GM12892 (cell line): ENCODE data around the gene ARHGAP10.

ENCODE experiments used
- POLR2A ChIP-seq: IDR thresholded peaks from 2 replicates; pipeline ENCODE4 v1.6.1; 2011; ENCODE audit warnings: low read depth, low read length, control low read depth
- POLR2AphosphoS5 ChIP-seq: IDR thresholded peaks from 2 replicates; pipeline ENCODE4 v1.6.1; 2011; ENCODE audit warnings: low read depth, low read length, control low read depth
- TAF1 ChIP-seq: IDR thresholded peaks from 2 replicates; pipeline ENCODE4 v1.6.1; 2011; ENCODE audit warnings: low read depth, mild to moderate bottlenecking, control low read depth, low read length, borderline replicate concordance

GRCh38 chr4:147877308-147877771 lies 145.5 kb downstream of the ARHGAP10 start:
- no peak for TF ChIP-seq POLR2A
- TF ChIP-seq TAF1 = no peak
- TF ChIP-seq POLR2AphosphoS5 = no peak
